Inflammatory macrophage treated with lipopolysaccharide for 1 hour (primary cell): Measurements from ENCODE around the gene FGF12.

Source experiments
- DNase-seq, 2 donors: peaks; one replicate each; pipeline ENCODE4 v3.0.0-alpha.2; 2020 to 2022

FGF12 gene

GRCh38 chr3:192170659-192171058, 556.7 kb downstream of the FGF12 start:
- no peak for DNase-seq

- no peak for DNase-seq
Measured at GRCh38 chr3:192170031-192170430, 557.3 kb downstream of the FGF12 start.

- no peak for DNase-seq
Measured at GRCh38 chr3:192169332-192169915, 557.9 kb downstream of the FGF12 start.

GRCh38 chr3:192168202-192168601, 559.1 kb downstream of the FGF12 start:
- DNase-seq: no peak

- DNase-seq: no peak
Measured at GRCh38 chr3:192165552-192165951, 561.8 kb downstream of the FGF12 start.

GRCh38 chr3:192161661-192162060, 565.7 kb downstream of the FGF12 start:
- DNase-seq: no peak

- DNase-seq: no peak
Measured at GRCh38 chr3:192156382-192156781, 571.0 kb downstream of the FGF12 start.

- DNase-seq: no peak
Measured at GRCh38 chr3:192155194-192155593, 572.1 kb downstream of the FGF12 start.

- no peak for DNase-seq
Measured at GRCh38 chr3:192133271-192133670, 594.1 kb downstream of the FGF12 start.

GRCh38 chr3:192130534-192131132, 596.7 kb downstream of the FGF12 start:
- peak; percentile 11 to 35 for DNase-seq

GRCh38 chr3:192129586-192129985, 597.8 kb downstream of the FGF12 start:
- DNase-seq: no peak

- DNase-seq: no peak
Measured at GRCh38 chr3:192128922-192129321, 598.4 kb downstream of the FGF12 start.

- DNase-seq: no peak
Measured at GRCh38 chr3:192128060-192128459, 599.3 kb downstream of the FGF12 start.

GRCh38 chr3:192122832-192123594, 604.3 kb downstream of the FGF12 start:
- no peak for DNase-seq

GRCh38 chr3:192121923-192122322, 605.4 kb downstream of the FGF12 start:
- DNase-seq: no peak

- no peak for DNase-seq
Measured at GRCh38 chr3:192108820-192109219, 618.5 kb downstream of the FGF12 start.

- DNase-seq: no peak
Measured at GRCh38 chr3:192106543-192106942, 620.8 kb downstream of the FGF12 start.

GRCh38 chr3:192092388-192093005, 634.8 kb downstream of the FGF12 start:
- DNase-seq: no peak

- no peak for DNase-seq
Measured at GRCh38 chr3:192091831-192092230, 635.5 kb downstream of the FGF12 start.

GRCh38 chr3:192090586-192090985, 636.8 kb downstream of the FGF12 start:
- DNase-seq: no peak
